ENCODE measurements around the gene GPR4.
A peak's percentile ranks its signal among the peaks of the same experiment; 100 is the strongest.
"Not testable (repeated sequence)": the region's sequence is repeated elsewhere in the genome, so short reads cannot be mapped to it uniquely, and the experiment has no call there.

The GPR4 gene

DNA sequence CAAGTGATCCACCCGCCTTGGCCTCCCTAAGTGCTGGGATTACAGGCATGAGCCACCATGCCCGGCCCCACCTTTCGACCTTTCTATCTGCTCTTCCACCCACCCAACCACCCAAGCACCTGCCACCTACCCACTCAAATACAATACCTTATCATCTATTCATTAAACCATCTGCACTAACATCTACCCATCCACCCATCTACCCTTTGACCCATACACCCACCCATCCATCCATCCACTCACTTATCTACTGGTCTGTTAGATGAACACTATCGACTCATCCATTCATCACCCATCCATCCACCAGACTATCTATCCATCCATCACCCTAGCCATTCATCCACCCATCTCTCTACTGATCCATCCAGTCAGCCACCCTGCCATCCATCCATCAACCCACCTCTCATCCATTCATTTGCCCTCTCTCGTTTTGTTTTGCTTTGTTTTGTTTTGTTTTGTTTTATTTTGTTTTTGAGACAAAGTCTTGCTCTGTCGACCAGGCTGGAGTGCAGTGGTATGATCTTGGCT is 20.0 kb upstream of the GPR4 start:
- DNase-seq: no peak

DNA sequence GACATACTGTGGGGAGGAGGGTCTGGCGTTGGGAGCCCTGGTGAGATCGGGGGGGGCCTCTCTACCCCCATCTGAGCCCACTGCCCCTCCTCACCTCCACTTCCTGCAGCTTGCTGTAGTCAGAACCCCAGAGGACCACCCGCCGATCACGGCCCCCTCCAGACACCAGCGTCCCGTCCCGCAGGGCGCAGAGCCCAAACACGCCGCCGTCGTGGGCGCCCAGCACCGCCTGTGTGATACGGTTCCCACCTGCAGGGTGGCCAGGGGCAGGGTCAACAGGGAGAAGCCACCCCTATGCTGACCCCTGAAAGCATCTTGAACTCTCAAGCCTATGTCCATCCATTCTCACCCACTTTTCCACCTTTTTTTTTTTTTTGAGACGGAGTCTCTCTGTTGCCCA is 19.4 kb upstream of the GPR4 start:
- no peak for DNase-seq

DNA sequence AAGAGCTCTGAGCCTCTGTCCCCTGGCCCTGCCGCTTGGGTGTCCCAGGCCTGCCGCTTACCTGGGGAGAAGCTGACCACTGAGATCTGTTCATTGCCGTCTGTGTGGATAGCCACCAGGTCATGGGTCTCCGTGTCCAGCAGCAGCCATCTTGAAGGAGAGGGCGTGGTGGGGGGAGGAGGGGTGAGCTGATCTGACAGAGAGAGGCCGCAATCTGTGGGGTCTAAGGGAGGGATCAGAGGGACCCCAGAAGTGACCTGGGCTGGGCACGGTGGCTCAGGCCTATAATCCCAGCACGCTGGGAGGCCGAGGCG is 14.6 kb upstream of the GPR4 start:
- no peak for DNase-seq

DNA sequence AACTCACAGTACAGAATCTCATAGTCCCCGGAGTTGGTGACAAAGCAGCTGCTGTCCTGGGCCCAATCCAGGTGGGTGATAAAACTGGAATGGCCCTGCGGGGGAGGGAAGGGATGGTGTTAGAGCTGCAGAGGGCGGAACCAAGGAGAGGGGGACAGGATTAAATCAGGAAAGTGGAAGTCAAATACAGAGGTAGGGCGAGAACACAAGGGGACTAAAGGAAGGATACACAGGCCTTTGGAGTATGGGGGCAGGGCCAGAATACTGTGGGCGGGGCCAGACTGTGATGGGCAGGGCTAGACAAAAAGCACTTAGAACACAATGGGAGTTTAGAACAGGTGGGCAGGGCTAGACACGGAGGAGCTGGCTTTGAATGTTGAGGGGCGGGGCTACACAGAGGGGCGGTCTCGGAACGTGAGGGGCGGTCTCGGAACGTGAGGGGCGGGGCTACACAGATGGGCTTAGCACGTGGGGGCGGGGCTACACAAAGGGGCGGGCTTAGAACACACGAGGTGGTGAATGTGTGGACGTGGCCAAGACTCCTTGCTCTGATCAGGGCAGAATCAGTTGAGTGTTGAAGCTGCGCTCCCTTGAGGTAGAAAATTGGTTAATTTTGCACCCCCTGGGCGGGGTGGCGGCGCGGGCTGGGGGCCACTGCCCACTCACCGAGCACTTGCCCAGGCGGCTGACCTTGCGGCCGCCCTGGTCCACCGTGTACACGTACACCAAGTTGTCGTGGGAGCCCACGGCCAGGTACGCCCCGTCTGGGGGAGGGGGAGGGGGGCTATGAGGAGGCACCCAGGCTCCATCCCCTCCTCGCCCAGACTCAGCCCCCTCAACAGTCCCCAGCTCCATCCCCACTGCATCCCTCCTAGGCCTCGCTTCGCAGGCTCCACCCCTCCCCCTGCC is 14.0 kb upstream of the GPR4 start:
- peak; percentile 56 to 86 (median 74) for DNase-seq

DNA sequence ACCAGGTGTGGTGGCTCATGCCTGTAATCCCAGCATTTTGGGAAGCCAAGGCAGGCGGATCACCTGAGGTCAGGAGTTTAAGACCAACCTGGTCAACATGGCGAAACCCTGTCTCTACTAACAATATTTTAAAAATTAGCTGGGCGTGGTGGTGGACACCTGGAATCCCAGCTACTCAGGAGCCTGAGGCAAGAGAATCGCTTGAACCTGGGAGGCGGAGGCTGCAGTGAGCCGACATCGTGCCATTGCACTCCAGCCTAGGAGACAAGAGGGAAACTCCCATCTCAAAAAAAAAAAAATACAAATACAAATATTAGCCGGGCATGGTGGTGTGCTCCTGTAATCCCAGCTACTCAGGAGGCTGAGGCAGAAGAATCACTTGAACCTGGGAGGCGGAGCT is 13.0 kb upstream of the GPR4 start:
- not testable (repeated sequence) for DNase-seq

DNA sequence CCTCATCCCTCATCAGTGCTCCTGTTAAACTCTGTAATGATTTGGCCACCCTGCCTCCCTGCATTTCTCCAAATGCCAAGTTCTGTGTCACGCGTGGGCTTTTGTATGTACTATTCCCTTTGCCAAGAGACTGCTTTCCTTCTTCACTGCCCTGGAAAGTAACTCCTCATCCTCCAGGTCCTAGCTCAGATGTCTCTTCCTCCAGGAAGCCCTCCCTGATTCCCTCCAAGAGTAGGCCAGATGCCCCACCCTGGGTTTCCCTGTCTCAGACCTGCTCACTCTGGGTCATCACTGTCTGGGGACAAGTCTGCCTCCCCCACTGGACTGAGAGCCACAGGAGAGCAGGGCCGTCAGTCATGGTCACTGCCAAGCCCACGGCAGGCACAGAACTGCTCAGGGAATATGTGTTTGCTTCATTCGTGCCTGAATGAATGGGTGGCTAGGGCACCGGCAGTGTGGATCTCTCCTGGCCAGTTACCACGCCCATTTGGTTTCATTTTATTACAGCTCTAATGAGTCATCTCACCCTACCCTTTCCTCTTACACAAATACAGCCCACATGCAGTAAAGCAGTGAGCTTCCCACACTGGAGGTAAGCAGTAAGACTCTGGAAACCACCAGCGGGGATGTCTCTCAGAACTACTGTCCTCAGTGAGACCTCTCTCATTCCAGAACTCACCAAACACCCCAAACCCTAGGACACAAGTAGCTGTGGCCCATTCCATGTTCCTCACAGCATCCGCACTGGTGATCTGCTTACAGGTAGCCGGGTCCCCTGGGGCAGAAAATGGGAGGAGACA is 12.1 kb upstream of the GPR4 start:
- DNase-seq: peak in 2 of 5 experiments; percentile 21 to 78

DNA sequence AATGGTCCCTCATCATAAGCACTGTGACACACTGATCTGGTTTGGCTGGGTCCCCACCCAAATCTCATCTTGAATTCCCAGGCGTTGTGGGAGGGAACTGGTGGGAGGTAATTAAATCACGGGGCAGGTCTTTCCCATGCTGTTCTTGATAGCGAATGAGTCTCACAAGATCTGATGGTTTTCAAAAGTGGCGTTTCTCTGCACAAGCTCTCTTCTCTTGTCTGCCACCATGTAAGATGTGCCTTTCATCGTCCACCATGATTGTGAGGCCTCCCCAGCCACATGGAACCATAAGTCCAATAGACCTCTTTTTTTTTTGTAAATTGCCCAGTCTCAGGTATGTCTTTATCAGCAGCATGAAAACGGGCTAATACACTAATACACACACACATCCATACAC is 6.9 kb upstream of the GPR4 start:
- no peak for DNase-seq

DNA sequence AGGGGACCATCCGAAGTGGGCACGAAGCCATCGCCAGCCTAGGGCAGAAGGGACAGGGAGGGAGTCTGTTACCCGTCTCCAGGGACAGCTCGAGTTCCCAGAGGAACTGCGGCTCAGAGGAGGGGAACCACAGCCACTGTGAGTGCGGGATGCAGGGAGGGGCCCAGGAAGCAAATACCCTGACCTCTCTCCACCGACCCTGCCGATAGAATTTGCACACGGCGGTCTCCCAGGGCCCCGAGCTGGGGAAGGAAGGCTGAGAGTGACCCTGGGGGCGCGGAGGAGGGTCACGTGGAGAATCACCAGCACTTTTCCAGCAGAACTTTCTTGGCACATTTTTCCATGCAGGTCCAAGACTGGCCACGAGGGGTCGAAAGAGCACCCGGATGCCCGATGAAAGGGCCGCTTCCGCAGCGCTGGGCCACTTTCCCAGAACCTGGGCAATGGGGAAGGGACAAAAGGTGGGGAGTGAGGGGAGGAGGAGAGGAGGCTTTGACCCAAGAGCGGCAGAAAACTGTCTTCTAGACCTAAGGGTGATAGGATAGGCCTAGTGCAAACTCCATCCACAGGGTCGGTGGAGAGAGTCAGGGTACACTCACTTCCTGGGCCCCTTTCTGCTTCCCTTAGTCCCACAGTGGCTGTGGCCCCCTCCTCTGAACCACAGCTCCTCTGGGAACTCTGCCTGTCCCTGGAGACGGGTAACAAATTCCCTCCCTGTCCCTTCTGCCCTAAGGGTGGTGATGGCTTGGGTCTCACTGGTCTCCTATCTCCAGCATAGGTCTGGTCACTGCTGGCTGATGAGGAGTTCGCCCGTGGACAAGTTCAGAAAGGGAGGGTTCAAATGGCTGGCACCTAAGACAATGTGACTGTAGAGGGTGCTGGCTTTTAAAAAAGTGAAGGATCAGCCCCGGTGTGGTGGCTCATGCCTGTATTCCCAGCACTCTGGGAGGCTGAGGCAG is 5.3 kb upstream of the GPR4 start:
- DNase-seq: peak in 3 of 5 experiments; percentile 9 to 26 (median 24)

DNA sequence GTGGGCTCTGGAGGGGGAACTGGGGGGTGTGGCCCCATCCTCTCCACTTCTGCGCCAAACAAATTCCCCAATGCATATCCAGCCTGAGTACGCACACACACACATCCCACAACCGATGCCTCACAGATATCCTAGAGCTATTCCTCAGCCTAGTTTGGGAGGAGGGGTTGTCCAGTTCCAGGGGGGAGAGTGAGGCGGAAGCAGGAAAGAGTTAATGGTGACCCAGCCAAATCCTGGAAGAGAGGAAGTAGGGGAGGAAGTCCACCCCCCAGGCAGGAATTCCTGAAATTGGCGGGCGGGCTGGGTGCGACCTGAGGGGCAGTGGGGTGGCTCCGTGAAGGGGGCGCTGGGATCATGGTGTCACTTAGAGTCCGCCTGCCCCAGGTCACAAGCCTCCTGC is 897 bp downstream of the GPR4 start:
- DNase-seq: no peak

DNA sequence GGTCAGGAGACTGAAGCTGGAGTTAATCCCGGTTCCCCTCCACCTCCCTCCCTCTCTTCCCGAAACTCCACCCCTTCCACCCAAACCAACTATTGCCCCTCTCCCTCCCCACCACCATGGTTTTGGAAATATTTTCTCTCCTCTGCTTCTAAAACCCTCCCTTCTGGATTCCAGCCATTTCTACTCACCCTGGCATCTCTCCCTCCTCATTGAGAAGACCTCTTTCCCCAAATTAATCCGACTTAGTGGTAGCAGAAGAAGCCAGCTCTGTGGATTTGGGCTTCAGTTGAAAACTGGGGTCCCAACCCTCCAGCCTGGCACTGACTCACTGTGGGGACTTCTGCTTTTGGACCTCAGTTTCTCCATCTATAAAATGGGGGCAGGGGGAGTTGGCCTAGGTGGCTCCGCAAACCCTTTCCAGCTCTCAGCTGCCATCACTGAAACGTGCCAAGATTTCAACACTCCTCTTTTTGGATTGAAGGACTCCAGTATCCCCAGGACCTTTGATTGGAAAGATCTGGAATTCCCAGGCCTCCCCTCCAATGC is 1.6 kb downstream of the GPR4 start:
- no peak for DNase-seq

DNA sequence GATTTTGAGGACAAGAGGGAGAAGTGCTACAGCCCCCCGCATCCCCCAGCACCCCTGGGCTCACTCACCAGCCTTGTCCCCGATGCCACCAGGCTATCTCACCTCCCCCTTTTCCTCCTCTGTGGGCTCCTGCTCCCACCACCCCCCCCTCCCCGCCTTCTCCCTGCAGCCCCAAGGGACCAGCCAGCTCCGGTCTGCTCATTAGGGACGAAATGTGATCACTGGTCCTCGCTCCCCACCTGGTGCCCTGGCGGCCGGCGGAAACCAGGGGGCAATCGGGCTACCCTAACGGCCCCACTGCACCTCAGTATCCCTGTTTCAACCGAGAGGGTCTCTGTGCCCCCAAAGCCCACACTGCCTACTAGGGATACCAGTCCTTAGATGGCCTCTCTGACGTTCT is 2.7 kb downstream of the GPR4 start:
- no peak for DNase-seq

DNA sequence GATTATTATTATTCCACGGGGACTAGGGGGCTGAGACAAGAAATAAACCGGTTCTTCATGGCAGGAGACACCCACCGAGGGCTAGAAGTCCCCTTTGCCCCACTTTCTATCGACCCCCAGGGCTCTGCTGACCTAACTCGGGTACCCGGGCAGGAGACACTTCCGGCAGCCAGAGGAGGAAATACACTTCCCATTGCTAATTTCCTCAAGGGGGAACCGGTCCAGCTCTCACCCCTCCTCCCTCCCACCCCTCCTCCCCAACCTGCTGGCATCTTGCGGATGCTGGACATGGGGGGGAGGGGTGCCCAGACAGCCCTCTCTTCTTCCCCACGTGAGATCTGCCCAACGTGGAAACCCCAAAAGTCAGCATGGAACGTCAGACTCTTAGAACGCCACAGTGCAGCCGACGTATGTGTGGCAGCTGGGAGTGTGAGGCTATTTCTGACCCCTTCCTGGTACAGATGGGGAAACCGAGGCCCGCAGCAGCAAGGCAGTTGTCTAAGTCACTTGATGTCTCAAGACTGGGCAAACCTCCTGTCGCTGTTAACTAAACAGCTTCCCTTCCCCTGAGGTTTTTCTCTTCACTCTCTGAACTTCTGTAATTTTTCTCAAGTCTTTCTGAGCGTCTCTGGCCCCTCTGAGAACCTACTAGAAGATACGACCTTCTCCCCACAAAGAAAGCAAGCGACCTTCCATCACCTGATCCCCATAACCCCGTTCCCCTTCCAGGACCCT is 3.6 kb downstream of the GPR4 start:
- DNase-seq: no peak

DNA sequence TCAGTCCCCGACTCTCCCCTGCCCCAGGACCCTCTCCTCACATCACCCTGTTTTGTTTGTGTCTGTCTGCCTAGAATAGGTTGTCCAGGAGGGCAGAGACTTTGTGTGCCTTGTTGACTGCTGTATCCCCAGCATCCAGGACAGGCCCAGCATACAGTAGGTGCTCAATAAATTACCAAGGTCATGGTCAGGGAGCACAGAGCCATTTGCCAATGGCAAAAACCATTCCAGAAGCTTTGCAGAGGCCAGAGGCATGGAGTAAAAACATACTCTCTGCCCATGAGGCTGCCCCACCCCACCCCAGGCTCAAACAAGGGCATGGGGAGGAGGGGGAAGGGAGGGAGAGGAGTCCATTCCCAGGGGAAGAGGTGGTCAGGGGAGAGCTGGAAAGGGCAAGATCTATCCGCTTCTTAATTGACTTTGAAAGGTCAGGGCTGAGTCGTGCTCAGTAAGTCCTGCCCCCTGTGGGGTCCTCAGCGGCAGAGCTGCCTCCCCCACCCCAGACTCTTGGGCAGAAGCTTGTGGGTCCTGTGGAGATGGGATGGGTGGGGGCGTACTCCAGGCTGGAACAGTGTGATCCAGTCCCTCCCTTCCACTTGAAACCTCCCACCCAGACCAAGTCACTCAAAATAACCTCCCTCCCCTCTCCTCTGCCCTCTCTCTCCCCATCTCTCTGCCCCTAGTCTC is 4.4 kb downstream of the GPR4 start:
- DNase-seq: no peak

DNA sequence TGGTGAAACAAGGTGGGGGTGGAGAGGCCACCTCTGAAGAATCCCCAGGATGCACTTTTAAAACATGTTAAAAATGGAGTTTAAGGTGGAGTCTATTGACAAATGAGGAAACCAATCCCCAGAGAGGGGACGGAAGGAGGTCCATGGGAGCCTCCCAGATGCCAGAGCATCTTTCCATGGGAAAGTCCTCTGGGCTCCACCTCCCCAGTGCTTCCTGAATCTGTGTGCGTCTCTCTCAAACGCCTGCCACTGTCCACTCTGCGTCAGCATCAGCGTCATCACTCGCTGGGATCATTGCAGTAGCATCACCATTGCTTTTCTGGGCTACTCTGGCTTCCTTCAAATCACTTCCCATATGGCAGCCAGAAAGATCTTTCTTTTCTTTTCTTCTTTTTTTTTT is 6.2 kb downstream of the GPR4 start:
- no peak for DNase-seq

DNA sequence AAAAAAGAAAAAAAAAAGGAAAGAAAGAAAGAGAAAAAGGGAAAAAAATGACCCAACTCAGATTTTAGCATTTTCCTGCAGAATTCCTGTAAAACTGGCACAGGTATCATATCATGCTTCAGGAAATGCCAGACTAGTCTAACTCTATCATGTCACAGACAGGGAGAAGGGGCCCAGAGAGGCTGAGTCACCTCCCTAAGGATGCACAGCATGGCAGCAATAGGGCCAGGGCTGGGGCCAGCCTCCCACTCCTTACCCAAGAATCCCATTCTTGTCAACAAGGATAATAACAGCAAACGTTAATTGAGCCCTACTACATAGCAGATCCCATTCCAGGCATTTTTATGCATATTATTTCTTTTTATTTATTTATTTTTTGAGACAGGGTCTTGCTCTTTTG is 8.5 kb downstream of the GPR4 start:
- no peak for DNase-seq

DNA sequence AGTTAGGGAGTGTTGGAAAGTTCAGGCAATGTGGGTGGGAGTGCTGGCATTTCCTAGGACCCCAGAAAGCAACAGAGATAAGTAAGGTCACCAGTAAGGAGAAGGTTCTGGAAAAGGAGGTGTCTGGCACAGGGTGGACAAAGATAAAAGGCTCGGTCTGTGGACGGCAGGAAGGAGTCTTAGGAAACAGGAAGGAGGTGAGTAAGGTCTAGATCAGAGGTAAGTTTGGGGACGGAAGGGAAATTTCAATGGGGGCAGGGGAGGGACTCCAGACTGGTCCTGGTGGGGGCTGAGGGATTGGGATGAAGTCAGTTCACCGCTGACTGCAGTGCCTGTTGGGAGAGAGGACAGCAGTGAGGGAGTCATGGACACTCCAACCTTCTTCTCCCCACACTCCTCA is 9.6 kb downstream of the GPR4 start:
- no peak for DNase-seq

DNA sequence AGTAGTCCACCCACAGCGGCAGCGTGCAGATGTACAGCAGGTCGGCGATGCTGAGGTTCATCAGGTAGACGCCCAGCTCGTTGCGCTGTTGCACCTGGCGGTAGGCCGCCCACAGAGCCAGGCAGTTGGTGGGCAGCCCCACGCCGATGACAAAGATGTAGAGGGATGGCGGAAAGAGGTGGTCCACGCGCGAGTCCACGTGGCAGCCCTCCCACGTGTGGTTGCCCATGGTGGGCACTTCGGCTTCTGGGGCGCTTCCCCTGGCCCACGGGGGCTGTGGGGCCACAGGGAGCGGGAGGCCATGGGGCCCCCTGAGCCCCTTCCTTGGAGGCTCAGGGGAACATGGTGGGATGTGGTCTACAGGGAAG is 10.4 kb downstream of the GPR4 start:
- no peak for DNase-seq

DNA sequence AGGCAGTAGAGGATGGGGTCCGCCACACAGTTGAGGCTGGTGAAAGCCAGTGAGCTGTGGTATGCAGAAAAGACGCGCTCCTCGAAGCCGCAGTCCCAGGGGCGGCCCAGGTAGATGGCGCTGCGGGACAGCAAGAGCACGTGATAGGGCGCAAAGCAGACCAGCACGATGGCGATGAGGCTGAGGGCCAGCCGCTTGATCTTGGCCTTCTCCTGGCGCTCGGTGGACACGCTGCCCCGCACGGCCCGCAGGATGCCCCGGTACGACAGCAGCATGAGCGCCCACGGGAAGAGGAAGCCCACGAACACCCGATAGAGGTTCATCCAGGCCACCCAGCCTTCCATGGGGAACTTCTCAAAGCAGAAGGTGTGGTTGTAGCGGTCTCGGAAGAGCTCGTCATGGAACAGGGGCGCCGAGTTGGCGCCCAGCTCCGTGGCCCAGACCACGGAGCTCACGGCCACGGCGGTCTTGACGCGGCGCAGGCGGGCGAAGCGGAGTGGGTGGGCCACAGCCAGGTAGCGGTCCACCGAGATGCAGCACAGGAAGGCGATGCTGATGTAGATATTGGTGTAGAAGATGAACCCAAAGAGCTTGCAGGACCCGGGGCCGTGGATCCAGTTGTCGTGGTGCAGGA is 10.9 kb downstream of the GPR4 start:
- peak in 3 of 5 experiments; percentile 17 to 53 (median 30) for DNase-seq

DNA sequence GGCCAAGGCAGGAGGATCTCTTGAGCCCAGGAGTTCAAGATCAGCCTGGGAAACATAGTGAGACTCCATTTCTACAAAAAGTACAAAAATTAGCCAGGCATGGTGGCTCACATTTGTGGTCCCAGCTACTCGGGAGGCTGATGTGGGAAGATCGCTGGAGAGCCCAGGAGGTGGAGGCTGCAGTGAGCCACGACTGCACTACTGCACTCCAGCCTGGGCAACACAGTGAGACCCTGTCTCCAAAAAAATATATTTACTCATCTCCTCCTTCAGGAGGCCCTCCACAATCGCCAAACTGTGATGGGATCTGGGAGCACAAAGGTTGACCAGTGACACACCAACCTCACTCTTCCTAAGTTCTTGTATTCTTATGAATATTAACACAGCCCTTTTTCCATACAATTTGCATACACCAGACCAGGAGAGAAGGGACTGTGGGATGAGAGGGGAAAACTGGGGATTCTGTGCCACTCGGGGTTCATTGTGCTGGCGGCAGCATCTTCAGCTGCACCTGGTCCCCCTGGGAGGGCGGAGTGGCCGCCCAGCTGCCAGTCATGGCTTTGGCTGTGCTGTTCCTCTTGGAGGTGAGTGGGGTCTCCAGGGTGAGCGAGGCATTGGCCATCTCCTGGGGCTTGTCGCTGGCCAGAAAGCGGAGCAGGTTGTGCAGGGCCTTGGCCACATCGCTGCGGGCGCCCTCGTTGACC is 11.6 kb downstream of the GPR4 start:
- DNase-seq: no peak

DNA sequence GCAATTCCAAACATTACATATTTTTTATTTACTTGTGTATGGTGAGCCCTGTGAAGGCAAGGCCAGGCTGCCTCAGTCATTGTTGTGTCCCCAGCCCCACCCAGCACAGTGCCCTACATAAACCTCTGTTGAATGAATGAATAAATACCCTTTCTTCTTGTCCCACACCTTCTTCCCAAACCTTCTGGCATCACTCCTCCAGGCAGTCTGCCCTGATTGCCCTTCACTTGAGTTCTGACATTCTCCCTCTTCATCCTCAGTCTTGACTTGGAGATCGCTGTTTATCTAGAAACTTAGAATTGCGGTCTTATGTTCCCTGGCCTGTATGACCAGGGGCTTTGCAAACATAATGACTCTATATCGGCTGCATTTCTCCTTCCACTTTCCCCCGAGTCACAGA is 12.2 kb downstream of the GPR4 start:
- DNase-seq: no peak

Data from T-helper 2 cell (primary cell).